ENCODE measurements around the gene OPCML. TPM values are rescaled to one million over a fixed set of nuclear protein-coding genes. Genes with fewer than 3 reads are reported as not detected.

OPCML gene
- total and polyA plus RNA-seq, 2 donors (not counting 1 experiment from before 2014, with no cell fraction given) = not detected

DNA sequence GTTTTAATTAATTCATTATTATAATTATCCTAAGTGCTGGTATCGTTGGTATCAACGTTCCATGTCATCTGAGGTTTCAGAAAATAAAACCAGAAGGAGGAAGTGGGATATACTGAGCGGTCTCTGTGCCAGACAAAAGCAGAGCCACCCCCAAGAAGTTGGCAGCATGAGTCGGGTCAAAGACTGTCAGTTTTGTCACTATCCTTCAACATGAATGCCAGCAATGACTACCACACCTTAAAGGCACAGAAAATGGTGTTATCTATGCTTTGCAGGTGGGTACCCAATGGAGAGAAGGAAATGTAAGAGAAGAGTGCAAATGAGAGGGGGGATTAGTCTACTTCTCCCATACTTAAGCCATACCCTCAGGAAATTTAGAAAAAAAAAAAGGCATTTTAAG lies 408.5 kb downstream of the OPCML start:
- Histone ChIP-seq H3K4me1 (ENCODE audit: control insufficient read depth in 2 of 2, insufficient read depth in 2 of 2, low read length in 2 of 2) (no peaks in the 10 kb centered on the region), H3K36me3 (replicated peaks in 1 of 2; ENCODE audit: control extremely low read depth in 1 of 2, control insufficient read depth in 1 of 2, extremely low read depth in 1 of 2, insufficient read depth in 2 of 2, low read length in 1 of 2) (no peaks in the 10 kb centered on the region), H2AFZ (ENCODE audit: insufficient read depth, low read depth, low read length, poor library complexity, severe bottlenecking) (no peak overlapping the region), H3K27me3 (replicated peaks in 1 of 4; ENCODE audit: control extremely low read depth in 1 of 4, control insufficient read depth in 3 of 4, insufficient read depth in 4 of 4, low read length in 3 of 4) (peaks cover 0 to 2% (median 0%) of the 10 kb centered on the region in 4 experiments), H3K79me2 (ENCODE audit: control insufficient read depth, insufficient read depth, low read length) (no peaks in the 10 kb centered on the region), H3K9ac (ENCODE audit: low read length) (no peak overlapping the region), H3K4me2 (replicated peaks; ENCODE audit: low read depth, low read length, poor library complexity, severe bottlenecking) (no peak overlapping the region), H3K27ac (ENCODE audit: low read length in 2 of 2) (no peak overlapping the region), H4K20me1 (ENCODE audit: control insufficient read depth, insufficient read depth, low read length, poor library complexity, severe bottlenecking) (no peaks in the 10 kb centered on the region), H3K4me3 (ENCODE audit: control extremely low read depth in 1 of 5, extremely low read depth in 1 of 5, insufficient read depth in 1 of 5, low read depth in 2 of 5, low read length in 4 of 5) (no peak overlapping the region), H3K9me3 (ENCODE audit: control extremely low read depth in 1 of 3, control insufficient read depth in 2 of 3, insufficient read depth in 1 of 3, low read length in 2 of 3) (no peaks in the 10 kb centered on the region)
- H3K4me1 Mint-ChIP-seq = no peaks in the 10 kb centered on the region
- no peak overlapping the region for H3K4me3 Mint-ChIP-seq
- TF ChIP-seq, protein P1, sequence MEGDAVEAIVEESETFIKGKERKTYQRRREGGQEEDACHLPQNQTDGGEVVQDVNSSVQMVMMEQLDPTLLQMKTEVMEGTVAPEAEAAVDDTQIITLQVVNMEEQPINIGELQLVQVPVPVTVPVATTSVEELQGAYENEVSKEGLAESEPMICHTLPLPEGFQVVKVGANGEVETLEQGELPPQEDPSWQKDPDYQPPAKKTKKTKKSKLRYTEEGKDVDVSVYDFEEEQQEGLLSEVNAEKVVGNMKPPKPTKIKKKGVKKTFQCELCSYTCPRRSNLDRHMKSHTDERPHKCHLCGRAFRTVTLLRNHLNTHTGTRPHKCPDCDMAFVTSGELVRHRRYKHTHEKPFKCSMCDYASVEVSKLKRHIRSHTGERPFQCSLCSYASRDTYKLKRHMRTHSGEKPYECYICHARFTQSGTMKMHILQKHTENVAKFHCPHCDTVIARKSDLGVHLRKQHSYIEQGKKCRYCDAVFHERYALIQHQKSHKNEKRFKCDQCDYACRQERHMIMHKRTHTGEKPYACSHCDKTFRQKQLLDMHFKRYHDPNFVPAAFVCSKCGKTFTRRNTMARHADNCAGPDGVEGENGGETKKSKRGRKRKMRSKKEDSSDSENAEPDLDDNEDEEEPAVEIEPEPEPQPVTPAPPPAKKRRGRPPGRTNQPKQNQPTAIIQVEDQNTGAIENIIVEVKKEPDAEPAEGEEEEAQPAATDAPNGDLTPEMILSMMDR (IDR thresholded peaks at IDR 0.05) = no peak
- TF ChIP-seq EZH2 (IDR thresholded peaks at IDR 0.05; ENCODE audit: borderline replicate concordance, insufficient read depth, low read depth, low read length, poor library complexity, severe bottlenecking) = no peak
- H3K27ac Mint-ChIP-seq = no peak overlapping the region
- WGBS (ENCODE audit: insufficient coverage) = no CpG with 5 or more reads among the region's 4 CpGs
- ATAC-seq (ENCODE audit: low read depth) (no peak), DNase-seq (no peak)
- H3K27me3 Mint-ChIP-seq = no peaks in the 10 kb centered on the region
- POLR2A ChIA-PET = no interaction called here
- intact Hi-C loops (cut with micrococcal nuclease) = no loop called here
- CTCF ChIA-PET = no interaction called here
- peaks cover 2% of the 10 kb centered on the region for H3K9me3 Mint-ChIP-seq (ENCODE audit: insufficient read depth)

DNA sequence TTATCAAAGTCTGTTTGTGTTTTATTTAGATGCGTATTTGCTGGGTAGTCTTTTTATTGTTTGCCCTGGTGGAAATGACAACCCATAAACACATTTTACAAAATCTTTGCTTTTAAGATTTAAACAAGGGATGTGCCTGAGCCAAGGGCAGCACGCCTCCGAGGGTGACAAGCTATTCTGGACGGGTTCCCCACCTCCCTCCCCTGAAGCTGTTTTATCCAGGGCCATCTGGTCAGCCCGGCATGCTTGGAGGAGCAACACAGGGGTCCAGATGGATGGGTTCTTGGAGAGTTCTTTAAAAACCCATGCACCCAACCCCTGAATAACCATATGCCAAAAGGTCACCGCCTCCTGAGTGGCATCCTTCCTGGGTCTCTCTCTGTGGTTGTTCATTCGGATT lies 408.9 kb downstream of the OPCML start:
- Histone ChIP-seq H2AFZ (ENCODE audit: insufficient read depth, low read depth, low read length, poor library complexity, severe bottlenecking) (no peak overlapping the region), H3K4me1 (ENCODE audit: control insufficient read depth in 2 of 2, insufficient read depth in 2 of 2, low read length in 2 of 2) (no peaks in the 10 kb centered on the region), H3K4me3 (ENCODE audit: control extremely low read depth in 1 of 5, extremely low read depth in 1 of 5, insufficient read depth in 1 of 5, low read depth in 2 of 5, low read length in 4 of 5) (no peak overlapping the region), H4K20me1 (ENCODE audit: control insufficient read depth, insufficient read depth, low read length, poor library complexity, severe bottlenecking) (no peaks in the 10 kb centered on the region), H3K79me2 (ENCODE audit: control insufficient read depth, insufficient read depth, low read length) (no peaks in the 10 kb centered on the region), H3K9ac (ENCODE audit: low read length) (no peak overlapping the region), H3K4me2 (replicated peaks; ENCODE audit: low read depth, low read length, poor library complexity, severe bottlenecking) (no peak overlapping the region), H3K9me3 (ENCODE audit: control extremely low read depth in 1 of 3, control insufficient read depth in 2 of 3, insufficient read depth in 1 of 3, low read length in 2 of 3) (no peaks in the 10 kb centered on the region), H3K27ac (ENCODE audit: low read length in 2 of 2) (no peak overlapping the region), H3K36me3 (replicated peaks in 1 of 2; ENCODE audit: control extremely low read depth in 1 of 2, control insufficient read depth in 1 of 2, extremely low read depth in 1 of 2, insufficient read depth in 2 of 2, low read length in 1 of 2) (no peaks in the 10 kb centered on the region), H3K27me3 (replicated peaks in 1 of 4; ENCODE audit: control extremely low read depth in 1 of 4, control insufficient read depth in 3 of 4, insufficient read depth in 4 of 4, low read length in 3 of 4) (peaks cover 0 to 2% (median 0%) of the 10 kb centered on the region in 4 experiments)
- no peak for DNase-seq
- ChIA-PET POLR2A (no interaction called here), CTCF (no interaction called here)
- H3K27me3 Mint-ChIP-seq = no peaks in the 10 kb centered on the region
- no peak for ATAC-seq (ENCODE audit: low read depth)
- TF ChIP-seq EZH2 (IDR thresholded peaks at IDR 0.05; ENCODE audit: borderline replicate concordance, insufficient read depth, low read depth, low read length, poor library complexity, severe bottlenecking) = no peak
- TF ChIP-seq, protein P1 (IDR thresholded peaks at IDR 0.05) = no peak
- WGBS (ENCODE audit: insufficient coverage) = 76% methylated on average over 3 of the region's 7 CpGs
- no peak overlapping the region for H3K27ac Mint-ChIP-seq
- peaks cover 2% of the 10 kb centered on the region for H3K9me3 Mint-ChIP-seq (ENCODE audit: insufficient read depth)
- no peak overlapping the region for H3K4me3 Mint-ChIP-seq
- no peaks in the 10 kb centered on the region for H3K4me1 Mint-ChIP-seq
- intact Hi-C loops (cut with micrococcal nuclease) = no loop called here
